GM23248 (cell line): ENCODE results near the gene ATP4A. TPM values are rescaled to one million over a fixed set of nuclear protein-coding genes. Genes with fewer than 3 reads are reported as not detected.

Experiments used
- DNase-seq: peaks from one replicate; pipeline ENCODE4 v3.0.0-alpha.2; 2015
- H2AFZ ChIP-seq: fragments of 200-600 bp; sonication (generic); 2 replicates; pipeline ENCODE4 v1.6.1; 2016; ENCODE audit warnings: antibody characterized with exemption
- H3F3A ChIP-seq: fragments of 200-600 bp; sonication (generic); 2 replicates; pipeline ENCODE4 v1.6.1; 2016; ENCODE audit warnings: mild to moderate bottlenecking, antibody characterized with exemption, mixed run types; ENCODE audit not compliant: insufficient read depth
- H3K27ac ChIP-seq: fragments of 200-600 bp; sonication (generic); 2 replicates; pipeline ENCODE4 v1.5.1; 2016; ENCODE audit warnings: mild to moderate bottlenecking
- H3K27me3 ChIP-seq: fragments of 200-600 bp; sonication (generic); replicated peaks from 2 replicates; pipeline ENCODE4 v1.6.1; 2016; ENCODE audit warnings: mild to moderate bottlenecking; ENCODE audit not compliant: insufficient read depth
- H3K36me3 ChIP-seq: fragments of 200-600 bp; sonication (generic); 2 replicates; pipeline ENCODE4 v1.6.1; 2016; ENCODE audit warnings: low read depth, mild to moderate bottlenecking
- H3K4me1 ChIP-seq: fragments of 200-600 bp; sonication (generic); 2 replicates; pipeline ENCODE4 v1.6.1; 2016; ENCODE audit warnings: mild to moderate bottlenecking; ENCODE audit not compliant: insufficient read depth
- H3K4me2 ChIP-seq: fragments of 200-600 bp; sonication (generic); one replicate; pipeline ENCODE4 v1.6.1; 2016; ENCODE audit warnings: mild to moderate bottlenecking; ENCODE audit not compliant: unreplicated experiment
- H3K4me3 ChIP-seq: fragments of 200-600 bp; sonication (generic); 2 replicates; pipeline ENCODE4 v1.5.1; 2016; ENCODE audit warnings: mild to moderate bottlenecking
- H3K79me2 ChIP-seq: fragments of 200-600 bp; sonication (generic); 2 replicates; pipeline ENCODE4 v1.6.1; 2016; ENCODE audit warnings: mild to moderate bottlenecking; ENCODE audit not compliant: insufficient read depth
- H3K9ac ChIP-seq: fragments of 200-600 bp; sonication (generic); 2 replicates; pipeline ENCODE4 v1.6.1; 2016; ENCODE audit warnings: mild to moderate bottlenecking
- H3K9me2 ChIP-seq: fragments of 200-600 bp; sonication (generic); 2 replicates; pipeline ENCODE4 v1.6.1; 2016; ENCODE audit warnings: mixed run types, mild to moderate bottlenecking, moderate library complexity; ENCODE audit not compliant: insufficient read depth
- H3K9me3 ChIP-seq: fragments of 200-600 bp; sonication (generic); one replicate; pipeline ENCODE4 v1.6.1; 2017; ENCODE audit warnings: low read depth
- H4K20me1 ChIP-seq: fragments of 200-600 bp; sonication (generic); 2 replicates; pipeline ENCODE4 v1.6.0; 2016; ENCODE audit not compliant: insufficient read depth
- EZH2 ChIP-seq: fragments of 200-600 bp; sonication (generic); IDR thresholded peaks from 2 replicates; pipeline ENCODE4 v1.6.1; 2018; ENCODE audit warnings: antibody characterized with exemption, mild to moderate bottlenecking; ENCODE audit not compliant: insufficient read depth, poor library complexity, severe bottlenecking
- EZH2phosphoT487 ChIP-seq: fragments of 200-600 bp; sonication (generic); IDR thresholded peaks from 2 replicates; pipeline ENCODE4 v1.6.1; 2018; ENCODE audit warnings: antibody characterized with exemption, moderate library complexity, mild to moderate bottlenecking, low read depth; ENCODE audit not compliant: insufficient read depth
- WGBS, 2 experiments: methylation state at CpG; one replicate each; pipeline ENCODE4 v1.1.6; 2015 to 2017; ENCODE audit warnings: low lambda C conversion rate in 2 of 2, low coverage in 1 of 2; ENCODE audit errors: missing lambda C conversion rate in 2 of 2; 5-methylcytosine and 5-hydroxymethylcytosine counted together
- in situ Hi-C: fragments of 300-500 bp; cut with MboI; formaldehyde crosslinking; loops from 2 replicates; pipeline ENCODE4 v1.15.0; 2020
- polyA plus RNA-seq: library from polyadenylated mRNA; unstranded; fragments of >200 nt; fragmentation: Nextera tagmentation; extraction: Ambion mirVana; gene quantifications from 2 replicates; pipeline ENCODE4 v1.2.1, GENCODE V29; 2016
- total RNA-seq: library from RNA; depleted of rRNA; stranded (reverse); fragments of >200 nt; shearing (Covaris generic); gene quantifications from 2 replicates; pipeline ENCODE4 v1.2.3, GENCODE V29; 2014

The ATP4A gene
- total and polyA plus RNA-seq, 2 experiments from 2014 or later = not detected

GRCh38 chr19:35525873-35526272, 37.6 kb downstream of the ATP4A start:
- no peak for TF ChIP-seq EZH2phosphoT487
- no peak for TF ChIP-seq EZH2
- Histone ChIP-seq H3K27me3 (no peaks in the 10 kb centered on the region), H3K4me1 (peaks cover 8% of the 10 kb centered on the region), H3K36me3 (no peaks in the 10 kb centered on the region), H4K20me1 (no peaks in the 10 kb centered on the region), H3K27ac (no peak overlapping the region), H3F3A (no peaks in the 10 kb centered on the region; the same call in 1 of the 2 replicates), H3K4me3 (no peak overlapping the region), H3K4me2 (no peak overlapping the region), H3K9me2 (no peaks in the 10 kb centered on the region), H3K9ac (no peak overlapping the region), H3K79me2 (no peaks in the 10 kb centered on the region), H3K9me3 (no peaks in the 10 kb centered on the region), H2AFZ (no peak overlapping the region)
- WGBS, 2 experiments = 83 to 91% methylated on average over 4 of the region's 4 CpGs
- in situ Hi-C loops = no loop called here
- DNase-seq = no peak

DNA sequence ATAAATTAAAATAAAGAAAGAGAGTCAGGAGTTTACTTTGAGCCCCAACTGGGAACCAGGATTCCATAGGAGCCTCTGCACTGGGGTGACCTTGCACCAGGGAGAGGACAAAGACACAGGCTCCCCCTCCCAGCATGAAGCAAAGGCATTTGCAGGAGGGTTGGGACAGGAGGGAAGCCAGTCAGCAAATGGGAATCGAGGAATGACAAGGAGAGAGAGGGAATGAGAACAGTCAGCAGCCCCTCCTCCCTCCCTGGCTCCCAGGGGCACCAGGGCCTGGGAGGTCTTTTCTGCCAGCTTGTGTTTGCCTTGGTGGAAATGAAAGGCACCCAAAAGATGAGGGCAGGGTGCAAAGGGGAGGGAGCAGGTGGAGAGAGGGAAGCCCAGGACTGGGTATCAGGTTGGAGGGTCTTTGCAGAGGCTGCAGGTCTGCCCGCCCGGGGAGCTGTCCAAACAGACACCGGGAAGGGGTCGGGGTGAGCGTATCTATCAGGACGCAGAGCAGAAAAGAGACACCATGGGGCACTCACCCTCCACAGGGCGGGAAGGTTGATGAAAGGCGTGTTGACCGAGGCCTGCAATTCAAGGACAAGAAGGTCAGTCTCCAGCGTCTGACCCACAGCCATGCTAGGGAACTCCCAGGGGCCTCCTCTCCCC, 39.1 kb downstream of the ATP4A start:
- Histone ChIP-seq H3K4me2 (no peak overlapping the region), H3K9me3 (no peaks in the 10 kb centered on the region), H3K36me3 (no peaks in the 10 kb centered on the region), H4K20me1 (no peaks in the 10 kb centered on the region), H3F3A (peaks cover 5% of the 10 kb centered on the region), H3K79me2 (no peaks in the 10 kb centered on the region), H3K9ac (no peak overlapping the region), H3K27me3 (no peaks in the 10 kb centered on the region), H2AFZ (no peak overlapping the region), H3K4me3 (no peak overlapping the region), H3K9me2 (no peaks in the 10 kb centered on the region), H3K4me1 (peaks cover 11% of the 10 kb centered on the region), H3K27ac (no peak overlapping the region)
- in situ Hi-C loops = no loop called here
- TF ChIP-seq EZH2phosphoT487 (no peak), EZH2 (no peak)
- no peak for DNase-seq
- WGBS, 2 experiments = 52 to 53% methylated on average over 11 of the region's 11 CpGs

GRCh38 chr19:35522745-35523327, 40.6 kb downstream of the ATP4A start:
- no peak for TF ChIP-seq EZH2
- no peak for TF ChIP-seq EZH2phosphoT487
- H3K27me3 ChIP-seq = no peaks in the 10 kb centered on the region
- no peaks in the 10 kb centered on the region for H3K9me3 ChIP-seq
- peaks cover 12% of the 10 kb centered on the region; the same call in 1 of the 2 replicates for H3F3A ChIP-seq
- no peak overlapping the region for H3K4me2 ChIP-seq
- in situ Hi-C loops = no loop called here
- H4K20me1 ChIP-seq = no peaks in the 10 kb centered on the region
- WGBS, 2 experiments = 82 to 85% methylated on average over 12 of the region's 12 CpGs
- H2AFZ ChIP-seq = no peak overlapping the region
- no peak overlapping the region for H3K4me3 ChIP-seq
- no peaks in the 10 kb centered on the region for H3K36me3 ChIP-seq
- H3K9ac ChIP-seq = no peak overlapping the region
- DNase-seq = no peak
- no peak overlapping the region for H3K27ac ChIP-seq
- H3K9me2 ChIP-seq = no peaks in the 10 kb centered on the region
- peaks cover 21% of the 10 kb centered on the region for H3K4me1 ChIP-seq
- no peaks in the 10 kb centered on the region for H3K79me2 ChIP-seq

- DNase-seq = no peak
- no peak overlapping the region for H3K4me2 ChIP-seq
- 75 to 76% methylated on average over 16 of the region's 16 CpGs for WGBS, 2 experiments
- H4K20me1 ChIP-seq = no peaks in the 10 kb centered on the region
- H3K9ac ChIP-seq = no peak overlapping the region
- no peaks in the 10 kb centered on the region for H3K79me2 ChIP-seq
- H3K4me1 ChIP-seq = peaks cover 18% of the 10 kb centered on the region
- no peaks in the 10 kb centered on the region for H3K27me3 ChIP-seq
- H3K27ac ChIP-seq = no peak overlapping the region
- no peaks in the 10 kb centered on the region for H3K9me3 ChIP-seq
- H3F3A ChIP-seq = peaks cover 12% of the 10 kb centered on the region; the same call in 1 of the 2 replicates
- in situ Hi-C loops = no loop called here
- no peak for TF ChIP-seq EZH2phosphoT487
- TF ChIP-seq EZH2 = no peak
- no peak overlapping the region for H2AFZ ChIP-seq
- H3K9me2 ChIP-seq = no peaks in the 10 kb centered on the region
- no peaks in the 10 kb centered on the region for H3K36me3 ChIP-seq
- no peak overlapping the region for H3K4me3 ChIP-seq
Observed at GRCh38 chr19:35521124-35521743, 42.2 kb downstream of the ATP4A start.
